Ovary (tissue), 9 donors: ENCODE results near the gene SNTA1. TPM values are rescaled to one million over a fixed set of nuclear protein-coding genes. Genes with fewer than 3 reads are reported as not detected.
A peak's percentile ranks its signal among the peaks of the same experiment; 100 is the strongest.

ENCODE experiments used
- DNase-seq, 5 donors: peaks; one replicate each; pipeline ENCODE4 v3.0.0-alpha.2; 2019 to 2020
- H3K27ac ChIP-seq, 2 donors: fragments of 200-600 bp; one replicate each; pipeline versions ENCODE4 v1.5.1 to v1.8.0; 2019 to 2022
- H3K27me3 ChIP-seq: fragments of 200-600 bp; one replicate; pipeline ENCODE4 v1.8.0; 2022
- H3K36me3 ChIP-seq: fragments of 200-600 bp; sonication (generic); one replicate; pipeline ENCODE4 v1.5.1; 2019
- H3K4me1 ChIP-seq: one replicate; pipeline ENCODE4 v1.8.1; 2013; ENCODE audit warnings: mild to moderate bottlenecking, moderate library complexity; ENCODE audit not compliant: insufficient read depth
- H3K4me3 ChIP-seq: fragments of 200-600 bp; sonication (generic); one replicate; pipeline ENCODE4 v1.5.1; 2017
- H3K9me3 ChIP-seq, 2 donors: fragments of 200-600 bp in 1 of 2; sonication (generic) in 1 of 2; one replicate each; pipeline versions ENCODE4 v1.5.1 to v1.8.1; 2013 to 2019; ENCODE audit warnings: mild to moderate bottlenecking in 1 of 2, moderate library complexity in 1 of 2
- EP300 ChIP-seq: sonication (generic); formaldehyde crosslinking; IDR thresholded peaks from one replicate; pipeline ENCODE4 v1.6.1; 2017; ENCODE audit warnings: antibody characterized with exemption
- POLR2A ChIP-seq: fragments of 450-650 bp; IDR thresholded peaks from one replicate; pipeline ENCODE4 v1.6.1; 2017; ENCODE audit warnings: antibody characterized with exemption, mild to moderate bottlenecking, moderate library complexity
- WGBS, 3 donors: extraction: QIAGEN DNeasy Blood & Tissue Kit in 1 of 3; methylation state at CpG; one replicate each; pipeline versions ENCODE4 v1.1.5 to v1.1.7; 2013 to 2017; 5-methylcytosine and 5-hydroxymethylcytosine counted together
- intact Hi-C, 4 donors: fragments of 100-400 bp; cut with DNase I; formaldehyde crosslinking; loops; one replicate each; pipeline versions ENCODE4 v1.11.0 to v1.15.1; 2022 to 2023
- polyA plus RNA-seq, 2 donors: library from polyadenylated mRNA; stranded (reverse); fragments of 200-250 nt in 1 of 2; fragments of 350-450 nt in 1 of 2; fragmentation: Illumina TruSeq in 1 of 2; extraction: RNeasy Lipid Tissue Mini Kit (QIAGEN cat#74804) in 1 of 2; gene quantifications; one replicate each; pipeline ENCODE4 v1.2.3, GENCODE V29; 2013 to 2014
- total RNA-seq, 7 donors: library from RNA; depleted of rRNA in 2 of 7; stranded (reverse); fragments of >200 nt in 2 of 7; fragmentation: NEBNext Ultra II Directional in 3 of 7; extraction: Animal tissue kit (Norgen Biotek cat#: 25700) in 3 of 7; gene quantifications; one replicate each; pipeline versions ENCODE4 v1.1.0 to v1.2.4, GENCODE V29; 2016 to 2023
- TF ChIP-seq, protein P1 (sequence below), 3 donors: fragments of 450-650 bp in 2 of 3; fragments of 200-600 bp in 1 of 3; IDR thresholded peaks; one replicate each; pipeline versions ENCODE4 v1.5.1 to v1.8.0; 2016 to 2022; ENCODE audit warnings: antibody characterized with exemption in 3 of 3, mild to moderate bottlenecking in 1 of 3
- donor health status: DM: no; HTN: no; CAD: no; lungs with moderate emphysema.
- donor health status: DM: no; HTN: no; CAD: no.
- donor health status: Bipolar disorder and iron deficiency.
- donor health status: DM: yes; HTN: yes; CAD: no.
- donor health status: DM: no; HTN: no; CAD: no.
- donor health status: DM: yes; HTN: yes; CAD: no.

The SNTA1 gene
- total and polyA plus RNA-seq, 9 donors = 6.3 to 31.5 (median 20.2) TPM

DNA sequence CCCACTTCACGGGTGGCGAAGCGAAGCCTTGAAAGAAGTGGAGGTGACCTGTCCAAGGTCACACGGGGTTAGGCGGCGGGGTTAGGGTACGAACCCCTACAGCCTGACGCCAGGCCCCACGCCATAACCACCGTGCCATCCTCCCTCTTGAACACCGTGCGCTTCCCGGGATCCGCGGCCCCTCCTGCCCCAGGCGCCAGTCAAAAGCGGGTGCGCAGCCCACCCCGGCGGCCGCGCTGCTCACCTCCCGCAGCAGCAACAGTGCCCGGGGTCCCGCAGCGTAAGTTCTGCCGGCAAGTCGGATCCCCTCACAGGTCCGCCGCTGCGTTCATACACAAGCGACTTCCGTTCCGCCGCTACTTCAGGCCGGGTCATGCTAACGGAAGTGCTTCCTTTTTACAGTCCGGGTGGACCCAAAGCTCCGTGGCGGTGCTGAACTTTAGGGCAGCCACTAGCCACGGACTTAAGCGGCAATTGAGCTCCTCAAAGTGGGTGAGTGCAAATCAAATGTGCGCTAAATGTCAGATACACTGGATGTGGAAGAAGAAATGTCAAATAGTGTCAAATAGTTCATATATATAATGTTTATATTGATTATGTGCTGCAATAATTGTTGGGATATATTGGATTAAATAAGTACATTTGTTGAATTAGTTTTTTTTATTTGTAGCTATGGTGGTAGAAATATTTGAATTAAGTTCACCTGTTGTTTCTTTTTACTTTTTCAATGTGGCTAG lies 42.2 kb downstream of the SNTA1 start, which contains the start of gene CDK5RAP1:
CDK5RAP1 (minus strand) TSS at position 336 of the 737 bp plus-strand sequence. CDS start 4,455 bp downstream, outside the sequence.
- peak within 1 kb of the TSS; percentile 53 to 58 for H3K27ac ChIP-seq

DNA sequence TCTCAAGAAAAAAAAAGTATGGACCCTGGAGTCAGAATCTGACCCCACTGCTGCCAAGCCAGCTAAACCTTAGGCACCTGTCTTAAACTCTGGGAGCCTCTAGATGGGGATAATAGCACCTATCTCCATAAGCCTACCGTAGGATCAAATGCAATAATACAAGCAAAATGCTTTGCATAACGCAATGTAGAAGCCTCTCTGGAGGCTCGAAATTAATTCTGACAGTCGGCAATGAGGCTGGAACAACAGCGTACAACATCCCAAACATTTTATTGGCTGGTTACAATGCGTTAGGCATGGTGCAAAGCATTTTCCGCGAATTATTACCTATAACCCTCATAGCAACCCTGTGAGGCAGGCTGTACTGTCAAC lies 42.8 kb downstream of the SNTA1 start:
- peak overlapping the region; percentile 95 for H3K4me3 ChIP-seq
- H3K9me3 ChIP-seq = no peaks in the 10 kb centered on the region
- TF ChIP-seq, protein P1, sequence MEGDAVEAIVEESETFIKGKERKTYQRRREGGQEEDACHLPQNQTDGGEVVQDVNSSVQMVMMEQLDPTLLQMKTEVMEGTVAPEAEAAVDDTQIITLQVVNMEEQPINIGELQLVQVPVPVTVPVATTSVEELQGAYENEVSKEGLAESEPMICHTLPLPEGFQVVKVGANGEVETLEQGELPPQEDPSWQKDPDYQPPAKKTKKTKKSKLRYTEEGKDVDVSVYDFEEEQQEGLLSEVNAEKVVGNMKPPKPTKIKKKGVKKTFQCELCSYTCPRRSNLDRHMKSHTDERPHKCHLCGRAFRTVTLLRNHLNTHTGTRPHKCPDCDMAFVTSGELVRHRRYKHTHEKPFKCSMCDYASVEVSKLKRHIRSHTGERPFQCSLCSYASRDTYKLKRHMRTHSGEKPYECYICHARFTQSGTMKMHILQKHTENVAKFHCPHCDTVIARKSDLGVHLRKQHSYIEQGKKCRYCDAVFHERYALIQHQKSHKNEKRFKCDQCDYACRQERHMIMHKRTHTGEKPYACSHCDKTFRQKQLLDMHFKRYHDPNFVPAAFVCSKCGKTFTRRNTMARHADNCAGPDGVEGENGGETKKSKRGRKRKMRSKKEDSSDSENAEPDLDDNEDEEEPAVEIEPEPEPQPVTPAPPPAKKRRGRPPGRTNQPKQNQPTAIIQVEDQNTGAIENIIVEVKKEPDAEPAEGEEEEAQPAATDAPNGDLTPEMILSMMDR (IDR thresholded peaks at IDR 0.05) = no peak
- no peak for TF ChIP-seq EP300
- TF ChIP-seq POLR2A = no peak
- no peaks in the 10 kb centered on the region for H3K36me3 ChIP-seq
- intact Hi-C loops = no loop called here
- peaks cover 7% of the 10 kb centered on the region for H3K4me1 ChIP-seq
- H3K27me3 ChIP-seq = no peaks in the 10 kb centered on the region
- 0 to 1% (median 1%) methylated on average over 8 of the region's 8 CpGs for WGBS, 3 donors
- no peak for DNase-seq
- H3K27ac ChIP-seq = peak overlapping the region; percentile 53 to 58

More for the DNA sequence above, 42.2 kb downstream of the SNTA1 start, which contains the start of gene CDK5RAP1:
- peak; percentile 77 to 89 (median 83) for DNase-seq
- Histone ChIP-seq H3K36me3 (no peaks in the 10 kb centered on the region), H3K4me3 (peak within 1 kb of the TSS; percentile 95), H3K9me3 (no peaks in the 10 kb centered on the region), H3K27me3 (no peaks in the 10 kb centered on the region), H3K4me1 (peaks cover 7% of the 10 kb centered on the region)
- no peak for TF ChIP-seq EP300
- TF ChIP-seq POLR2A = peak; percentile 49
- 0 to 1% (median 0%) methylated on average over 22 to 43 of the region's 43 CpGs for WGBS, 3 donors
- intact Hi-C loops = no loop called here

DNA sequence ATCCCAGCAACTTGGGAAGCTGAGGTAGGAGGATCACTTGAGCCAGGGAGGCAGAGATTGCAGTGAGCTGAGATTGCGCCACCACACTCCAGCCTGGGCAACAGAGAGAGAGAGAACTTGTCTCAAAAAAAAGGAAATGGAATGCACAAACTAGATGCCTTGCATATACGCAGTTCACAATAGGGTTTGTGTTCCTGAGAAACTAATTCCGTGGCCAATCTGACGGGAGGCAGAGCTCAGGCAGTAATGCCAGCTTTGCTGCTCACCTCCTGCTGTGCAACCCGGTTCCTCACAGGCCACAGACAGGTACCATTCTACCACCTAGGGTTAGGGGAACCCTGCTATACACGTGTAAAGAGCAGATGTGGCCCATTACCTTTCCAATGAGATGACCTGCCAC lies 43.6 kb downstream of the SNTA1 start:
- Histone ChIP-seq H3K9me3 (no peaks in the 10 kb centered on the region), H3K36me3 (no peaks in the 10 kb centered on the region), H3K27ac (no peak overlapping the region), H3K4me3 (peak overlapping the region; percentile 95), H3K4me1 (peaks cover 7% of the 10 kb centered on the region), H3K27me3 (no peaks in the 10 kb centered on the region)
- TF ChIP-seq POLR2A (no peak), EP300 (no peak)
- TF ChIP-seq, protein P1 (IDR thresholded peaks at IDR 0.05) = no peak
- WGBS, 3 donors = 53 to 70% (median 63%) methylated on average over 6 of the region's 6 CpGs
- no peak for DNase-seq
- intact Hi-C loops = no loop called here

- intact Hi-C loops = no loop called here
- Histone ChIP-seq H3K4me3 (no peak overlapping the region), H3K27me3 (no peaks in the 10 kb centered on the region), H3K27ac (no peak overlapping the region), H3K4me1 (no peaks in the 10 kb centered on the region), H3K9me3 (no peaks in the 10 kb centered on the region), H3K36me3 (no peaks in the 10 kb centered on the region)
- no peak for DNase-seq
- 91 to 94% (median 92%) methylated on average over 4 of the region's 4 CpGs for WGBS, 3 donors
- TF ChIP-seq EP300 (no peak), POLR2A (no peak)
- TF ChIP-seq, protein P1 (IDR thresholded peaks at IDR 0.05) = no peak
Measured at GRCh38 chr20:33394718-33395117, 48.8 kb downstream of the SNTA1 start.

GRCh38 chr20:33393609-33394008 lies 50.0 kb downstream of the SNTA1 start:
- no peak for DNase-seq
- 84 to 89% (median 88%) methylated on average over 4 of the region's 4 CpGs for WGBS, 3 donors
- no peaks in the 10 kb centered on the region for H3K36me3 ChIP-seq

More at GRCh38 chr20:33393609-33394008, 50.0 kb downstream of the SNTA1 start:
- H3K4me3 ChIP-seq = no peak overlapping the region
- no peak overlapping the region for H3K27ac ChIP-seq
- H3K9me3 ChIP-seq = no peaks in the 10 kb centered on the region
- intact Hi-C loops = no loop called here
- no peaks in the 10 kb centered on the region for H3K27me3 ChIP-seq
- no peaks in the 10 kb centered on the region for H3K4me1 ChIP-seq
- TF ChIP-seq POLR2A (no peak), EP300 (no peak)
- TF ChIP-seq, protein P1 (IDR thresholded peaks at IDR 0.05) = no peak
